HEK293T (cell line): ENCODE results near the gene CCDC148.

Experiments
- BHLHE40 ChIP-seq: fragments of 450-650 bp; IDR thresholded peaks from 2 replicates; pipeline ENCODE4 v1.6.1; 2016; ENCODE audit warnings: mild to moderate bottlenecking, moderate library complexity, borderline replicate concordance
- FOXA1 ChIP-seq: fragments of 450-650 bp; IDR thresholded peaks from 2 replicates; pipeline ENCODE4 v1.6.1; 2016; ENCODE audit warnings: mild to moderate bottlenecking
- FOXK2 ChIP-seq: fragments of 450-650 bp; IDR thresholded peaks from 2 replicates; pipeline ENCODE4 v1.6.1; 2016; ENCODE audit warnings: mild to moderate bottlenecking
- FOXM1 ChIP-seq: fragments of 450-650 bp; IDR thresholded peaks from 2 replicates; pipeline ENCODE4 v1.6.1; 2017; ENCODE audit warnings: mild to moderate bottlenecking, borderline replicate concordance
- LEF1 ChIP-seq: fragments of 450-650 bp; IDR thresholded peaks from 2 replicates; pipeline ENCODE4 v1.6.1; 2017; ENCODE audit warnings: mild to moderate bottlenecking, borderline replicate concordance
- NFRKB ChIP-seq: fragments of 450-650 bp; IDR thresholded peaks from 2 replicates; pipeline ENCODE4 v1.6.1; 2016; ENCODE audit warnings: mild to moderate bottlenecking, moderate library complexity
- SP1 ChIP-seq: fragments of 450-650 bp; IDR thresholded peaks from 2 replicates; pipeline ENCODE4 v1.6.1; 2017
- ZNF384 ChIP-seq: fragments of 450-650 bp; IDR thresholded peaks from 2 replicates; pipeline ENCODE4 v1.6.1; 2016

- no peak for TF ChIP-seq ZNF384
- no peak for TF ChIP-seq SP1
- no peak for TF ChIP-seq FOXA1
- TF ChIP-seq LEF1: no peak
- no peak for TF ChIP-seq NFRKB
- no peak for TF ChIP-seq BHLHE40
- TF ChIP-seq FOXM1: no peak
- no peak for TF ChIP-seq FOXK2
Measured at GRCh38 chr2:158502974-158503373, 46.4 kb upstream of the CCDC148 start.
